SH-SY5Y (cell line): ENCODE results near the gene RSPH1.

Experiments
- GATA2 ChIP-seq: IDR thresholded peaks from 2 replicates; pipeline ENCODE4 v1.6.1; 2011; ENCODE audit warnings: mild to moderate bottlenecking, low read depth, low read length
- GATA3 ChIP-seq: IDR thresholded peaks from 2 replicates; pipeline ENCODE4 v1.6.1; 2011; ENCODE audit warnings: low read depth, mild to moderate bottlenecking, low read length, moderate library complexity

DNA sequence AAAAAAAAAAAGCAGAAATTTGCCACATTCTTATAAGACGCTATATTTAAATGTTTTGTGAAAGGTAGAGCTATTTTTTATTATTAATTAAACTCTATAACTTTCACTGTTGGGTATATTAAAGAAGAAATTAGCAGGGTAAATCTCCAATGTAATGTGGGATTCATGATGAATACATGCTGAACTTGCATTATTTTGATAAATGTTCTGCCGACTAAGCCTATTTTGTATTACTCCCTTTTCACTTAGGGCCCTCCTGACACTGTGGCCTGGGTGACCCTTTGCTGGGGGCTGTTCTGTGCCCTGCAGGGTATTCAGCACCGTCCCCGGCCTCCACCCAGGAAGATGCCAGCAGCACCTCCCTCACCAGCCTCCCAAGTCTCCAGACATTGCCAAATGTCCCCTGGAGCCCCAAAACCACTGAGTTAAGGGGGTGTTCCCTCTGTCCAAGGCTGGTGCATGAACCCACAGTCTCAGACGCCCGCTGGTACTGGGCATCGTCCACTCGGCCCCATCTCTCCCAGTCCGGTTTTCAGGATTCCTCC lies 22.5 kb downstream of the RSPH1 start:
- TF ChIP-seq GATA3 (no peak), GATA2 (no peak)
